Measurements from ENCODE around the gene REEP3. TPM values are rescaled to one million over a fixed set of nuclear protein-coding genes. Genes with fewer than 3 reads are reported as not detected.
"Not testable (repeated sequence)": the region's sequence is repeated elsewhere in the genome, so short reads cannot be mapped to it uniquely, and the experiment has no call there.

Gene REEP3
- total RNA-seq, 2 experiments from 2014 or later = 19.5 to 20.7 TPM

- CTCF ChIA-PET = interaction anchor here (0.5 kb wide), 1 partner anchor 18 kb away, joined by 3 read pairs; no protein-coding TSS in a partner anchor
Observed at GRCh38 chr10:63494951-63495350, 26.2 kb upstream of the REEP3 start.

GRCh38 chr10:63496561-63496960, 24.6 kb upstream of the REEP3 start:
- ChIA-PET POLR2A (no interaction called here), CTCF (no interaction called here)
- no peak for DNase-seq
- peaks cover 14% of the 10 kb centered on the region for H3K36me3 Mint-ChIP-seq
- no peak overlapping the region for H3K4me3 Mint-ChIP-seq
- intact Hi-C loops (cut with micrococcal nuclease) = no loop called here
- no peak overlapping the region for H3K27ac Mint-ChIP-seq
- no peaks in the 10 kb centered on the region for H3K9me3 Mint-ChIP-seq
- no peaks in the 10 kb centered on the region for H3K27me3 Mint-ChIP-seq
- H3K4me1 Mint-ChIP-seq (ENCODE audit: low read depth) = peaks cover 13% of the 10 kb centered on the region

More at GRCh38 chr10:63494951-63495350, 26.2 kb upstream of the REEP3 start:
- peaks cover 14% of the 10 kb centered on the region for H3K4me1 Mint-ChIP-seq (ENCODE audit: low read depth)
- H3K27ac Mint-ChIP-seq = no peak overlapping the region
- POLR2A ChIA-PET = no interaction called here
- H3K27me3 Mint-ChIP-seq = no peaks in the 10 kb centered on the region
- no peak overlapping the region for H3K4me3 Mint-ChIP-seq
- intact Hi-C loops (cut with micrococcal nuclease) = no loop called here
- no peak for DNase-seq
- peaks cover 12% of the 10 kb centered on the region for H3K36me3 Mint-ChIP-seq
- no peaks in the 10 kb centered on the region for H3K9me3 Mint-ChIP-seq

GRCh38 chr10:63497321-63497720, 23.9 kb upstream of the REEP3 start:
- Mint-ChIP-seq H3K4me1 (ENCODE audit: low read depth) (peaks cover 8% of the 10 kb centered on the region), H3K27ac (no peak overlapping the region)
- CTCF ChIA-PET = no interaction called here

GRCh38 chr10:63498665-63499064, 22.5 kb upstream of the REEP3 start:
- Mint-ChIP-seq H3K27me3 (no peaks in the 10 kb centered on the region), H3K27ac (no peak overlapping the region), H3K4me1 (ENCODE audit: low read depth) (peaks cover 4% of the 10 kb centered on the region), H3K36me3 (peaks cover 14% of the 10 kb centered on the region), H3K9me3 (no peaks in the 10 kb centered on the region), H3K4me3 (no peak overlapping the region)
- no peak for DNase-seq
- intact Hi-C loops (cut with micrococcal nuclease) = no loop called here
- CTCF ChIA-PET = no interaction called here
- POLR2A ChIA-PET = no interaction called here

More at GRCh38 chr10:63497321-63497720, 23.9 kb upstream of the REEP3 start:
- DNase-seq = no peak
- H3K27me3 Mint-ChIP-seq = no peaks in the 10 kb centered on the region
- intact Hi-C loops (cut with micrococcal nuclease) = no loop called here
- H3K9me3 Mint-ChIP-seq = no peaks in the 10 kb centered on the region
- H3K4me3 Mint-ChIP-seq = no peak overlapping the region
- POLR2A ChIA-PET = no interaction called here
- H3K36me3 Mint-ChIP-seq = peaks cover 14% of the 10 kb centered on the region

- H3K4me3 Mint-ChIP-seq; H3K4me1 Mint-ChIP-seq (ENCODE audit: low read depth); H3K27me3 Mint-ChIP-seq; POLR2A ChIA-PET; H3K27ac Mint-ChIP-seq; intact Hi-C loops (cut with micrococcal nuclease); H3K9me3 Mint-ChIP-seq; DNase-seq: not testable (repeated sequence)
- CTCF ChIA-PET = interaction anchor here (1.0 kb wide), 1 partner anchor 219 kb away, joined by 4 read pairs; no protein-coding TSS in a partner anchor
- H3K36me3 Mint-ChIP-seq = peaks cover 11% of the 10 kb centered on the region
Observed at GRCh38 chr10:63500551-63500950, 20.6 kb upstream of the REEP3 start.

- Mint-ChIP-seq H3K27ac (no peak overlapping the region), H3K27me3 (no peaks in the 10 kb centered on the region), H3K36me3 (peaks cover 3% of the 10 kb centered on the region), H3K4me3 (no peak overlapping the region), H3K9me3 (no peaks in the 10 kb centered on the region), H3K4me1 (ENCODE audit: low read depth) (peaks cover 8% of the 10 kb centered on the region)
- no peak for DNase-seq
- ChIA-PET CTCF (no interaction called here), POLR2A (no interaction called here)
- intact Hi-C loops (cut with micrococcal nuclease) = no loop called here
Observed at GRCh38 chr10:63501954-63502353, 19.2 kb upstream of the REEP3 start.

GRCh38 chr10:63502832-63503231, 18.4 kb upstream of the REEP3 start:
- DNase-seq = no peak
- intact Hi-C loops (cut with micrococcal nuclease) = no loop called here
- ChIA-PET CTCF (no interaction called here), POLR2A (no interaction called here)
- Mint-ChIP-seq H3K27ac (no peak overlapping the region), H3K27me3 (no peaks in the 10 kb centered on the region), H3K36me3 (peaks cover 3% of the 10 kb centered on the region), H3K4me3 (no peak overlapping the region), H3K9me3 (no peaks in the 10 kb centered on the region), H3K4me1 (ENCODE audit: low read depth) (peaks cover 8% of the 10 kb centered on the region)

GRCh38 chr10:63503395-63503794, 17.8 kb upstream of the REEP3 start:
- intact Hi-C loops (cut with micrococcal nuclease) = no loop called here
- ChIA-PET CTCF (interaction anchor here (1.5 kb wide), 1 partner anchor 216 kb away, joined by 5 read pairs; no protein-coding TSS in a partner anchor), POLR2A (no interaction called here)
- no peak for DNase-seq
- Mint-ChIP-seq H3K4me1 (ENCODE audit: low read depth) (peaks cover 8% of the 10 kb centered on the region), H3K4me3 (no peak overlapping the region), H3K27me3 (no peaks in the 10 kb centered on the region), H3K36me3 (peaks cover 3% of the 10 kb centered on the region), H3K9me3 (no peaks in the 10 kb centered on the region), H3K27ac (no peak overlapping the region)

GRCh38 chr10:63504145-63504881, 16.9 kb upstream of the REEP3 start:
- ChIA-PET POLR2A (no interaction called here), CTCF (interaction anchor here (1.5 kb wide), 1 partner anchor 215 kb away, joined by 5 read pairs; no protein-coding TSS in a partner anchor)
- no peaks in the 10 kb centered on the region for H3K9me3 Mint-ChIP-seq
- no peak for DNase-seq
- no peaks in the 10 kb centered on the region for H3K27me3 Mint-ChIP-seq
- no peak overlapping the region for H3K27ac Mint-ChIP-seq
- peaks cover 14% of the 10 kb centered on the region for H3K4me1 Mint-ChIP-seq (ENCODE audit: low read depth)
- peaks cover 3% of the 10 kb centered on the region for H3K36me3 Mint-ChIP-seq
- intact Hi-C loops (cut with micrococcal nuclease) = no loop called here
- H3K4me3 Mint-ChIP-seq = no peak overlapping the region

- H3K4me3 Mint-ChIP-seq = no peak overlapping the region
- no peak for DNase-seq
- ChIA-PET POLR2A (no interaction called here), CTCF (no interaction called here)
- no peaks in the 10 kb centered on the region for H3K27me3 Mint-ChIP-seq
- intact Hi-C loops (cut with micrococcal nuclease) = no loop called here
- H3K36me3 Mint-ChIP-seq = peaks cover under 1% of the 10 kb centered on the region
- H3K9me3 Mint-ChIP-seq = no peaks in the 10 kb centered on the region
- no peak overlapping the region for H3K27ac Mint-ChIP-seq
- H3K4me1 Mint-ChIP-seq (ENCODE audit: low read depth) = peaks cover 18% of the 10 kb centered on the region
Observed at GRCh38 chr10:63505562-63505961, 15.6 kb upstream of the REEP3 start.

GRCh38 chr10:63506554-63506953, 14.6 kb upstream of the REEP3 start:
- H3K4me1 Mint-ChIP-seq (ENCODE audit: low read depth) = peaks cover 19% of the 10 kb centered on the region
- no peak for DNase-seq
- no peaks in the 10 kb centered on the region for H3K27me3 Mint-ChIP-seq
- H3K4me3 Mint-ChIP-seq = no peak overlapping the region
- H3K27ac Mint-ChIP-seq = no peak overlapping the region
- CTCF ChIA-PET = no interaction called here
- H3K36me3 Mint-ChIP-seq = no peaks in the 10 kb centered on the region
- H3K9me3 Mint-ChIP-seq = no peaks in the 10 kb centered on the region
- intact Hi-C loops (cut with micrococcal nuclease) = no loop called here
- POLR2A ChIA-PET = no interaction called here

- no peaks in the 10 kb centered on the region for H3K27me3 Mint-ChIP-seq
- POLR2A ChIA-PET = no interaction called here
- H3K36me3 Mint-ChIP-seq = peaks cover 7% of the 10 kb centered on the region
- peak; percentile 33 for DNase-seq
- H3K4me1 Mint-ChIP-seq (ENCODE audit: low read depth) = peaks cover 65% of the 10 kb centered on the region
- CTCF ChIA-PET = interaction anchor here (0.6 to 1.7 kb wide), 4 partner anchors 50 to 205 kb away, joined by 3 to 11 read pairs (median 6); no protein-coding TSS in a partner anchor
- H3K27ac Mint-ChIP-seq = no peak overlapping the region
- no peak overlapping the region for H3K4me3 Mint-ChIP-seq
- intact Hi-C loops (cut with micrococcal nuclease) = no loop called here
- peaks cover 13% of the 10 kb centered on the region for H3K9me3 Mint-ChIP-seq
Observed at GRCh38 chr10:63515002-63515763, 6.0 kb upstream of the REEP3 start.
